HG03460 (cell line): ENCODE results near the gene SLC34A3.
A peak's percentile ranks its signal among the peaks of the same experiment; 100 is the strongest.

Experiments
- ATAC-seq: cut with Tn5 transposase; IDR thresholded peaks from one replicate; pipeline ENCODE4 v1.9.1; 2021; ENCODE audit not compliant: unreplicated experiment

Gene SLC34A3

DNA sequence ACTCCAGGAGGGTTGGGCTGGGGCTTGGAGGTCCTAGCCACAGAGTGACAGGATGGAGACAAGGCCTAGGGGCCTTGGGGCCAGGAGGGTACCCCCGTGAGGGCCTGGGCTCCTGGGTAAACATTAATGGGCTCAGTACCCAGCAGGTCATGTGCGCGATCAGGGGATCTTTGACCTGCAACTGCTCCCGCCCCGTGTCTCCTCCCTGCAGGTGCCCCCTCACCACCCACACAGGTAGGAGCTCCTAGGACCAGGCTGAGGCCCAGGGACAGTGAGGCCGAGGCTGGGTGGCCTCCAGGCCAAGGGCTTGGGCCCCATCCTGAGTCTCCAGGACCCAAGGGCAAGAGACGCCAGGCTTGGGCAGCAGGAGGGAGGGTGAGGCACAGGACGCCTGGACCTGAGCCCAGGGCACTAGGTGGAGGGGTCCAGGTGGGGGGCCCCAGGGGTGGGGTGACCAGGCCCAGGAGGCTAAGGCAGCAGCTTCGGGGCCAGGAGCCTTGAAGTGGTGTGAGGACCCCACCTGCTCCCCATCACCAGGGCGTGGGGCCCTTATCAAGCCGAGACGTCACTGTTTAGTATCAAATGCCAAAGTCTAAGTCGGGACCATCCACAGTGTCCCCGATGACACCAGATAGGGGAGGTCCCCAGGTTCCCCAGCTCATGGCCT lies at the start of gene SLC34A3:
SLC34A3 (plus strand) TSS at position 197 of the 667 bp plus-strand sequence. CDS start 802 bp downstream, outside the sequence.
- no peak for ATAC-seq

DNA sequence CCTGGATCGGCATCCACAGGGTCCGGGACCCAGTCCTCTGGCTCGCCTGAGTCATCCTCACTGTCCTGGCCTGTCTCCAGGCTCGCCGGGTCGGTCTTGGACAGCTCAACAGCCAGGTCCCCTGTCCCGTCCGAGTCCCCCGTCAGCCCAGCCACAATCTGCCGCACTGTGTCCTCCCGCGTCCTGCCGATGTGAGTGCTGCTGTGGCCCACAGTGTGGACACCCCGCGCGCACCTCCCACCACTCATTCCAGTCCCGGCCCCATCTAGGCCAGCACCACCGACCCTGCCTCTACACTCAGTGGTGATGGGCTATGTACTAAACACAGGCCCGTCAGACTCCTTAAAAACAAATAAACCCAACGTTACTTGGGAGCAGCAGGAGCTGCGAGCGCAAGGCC lies 49.0 kb upstream of the SLC34A3 start:
- no peak for ATAC-seq

DNA sequence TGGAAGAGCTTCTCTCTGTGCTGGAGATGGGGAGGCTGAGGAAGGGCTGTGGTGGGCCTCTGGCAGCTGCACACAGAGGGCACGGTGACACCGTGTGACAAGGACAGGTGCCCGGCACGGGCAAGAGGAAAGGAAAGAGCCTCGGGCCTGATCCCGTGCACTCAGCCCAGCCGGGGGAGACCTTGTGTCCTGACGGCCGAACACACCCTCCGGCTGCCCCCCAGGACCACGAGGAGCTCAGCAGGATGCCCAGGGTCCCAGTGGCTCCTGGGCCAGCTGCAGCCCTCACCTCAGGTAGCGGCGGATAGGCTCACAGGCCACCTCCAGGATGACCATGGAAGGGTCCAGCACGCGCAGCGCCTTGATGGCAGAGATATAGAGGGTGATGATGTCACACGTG lies 47.9 kb upstream of the SLC34A3 start:
- ATAC-seq, result no peak

- ATAC-seq, result no peak
These were observed 46.6 kb upstream of the SLC34A3 start for GRCh38 chr9:137183980-137184595.

DNA sequence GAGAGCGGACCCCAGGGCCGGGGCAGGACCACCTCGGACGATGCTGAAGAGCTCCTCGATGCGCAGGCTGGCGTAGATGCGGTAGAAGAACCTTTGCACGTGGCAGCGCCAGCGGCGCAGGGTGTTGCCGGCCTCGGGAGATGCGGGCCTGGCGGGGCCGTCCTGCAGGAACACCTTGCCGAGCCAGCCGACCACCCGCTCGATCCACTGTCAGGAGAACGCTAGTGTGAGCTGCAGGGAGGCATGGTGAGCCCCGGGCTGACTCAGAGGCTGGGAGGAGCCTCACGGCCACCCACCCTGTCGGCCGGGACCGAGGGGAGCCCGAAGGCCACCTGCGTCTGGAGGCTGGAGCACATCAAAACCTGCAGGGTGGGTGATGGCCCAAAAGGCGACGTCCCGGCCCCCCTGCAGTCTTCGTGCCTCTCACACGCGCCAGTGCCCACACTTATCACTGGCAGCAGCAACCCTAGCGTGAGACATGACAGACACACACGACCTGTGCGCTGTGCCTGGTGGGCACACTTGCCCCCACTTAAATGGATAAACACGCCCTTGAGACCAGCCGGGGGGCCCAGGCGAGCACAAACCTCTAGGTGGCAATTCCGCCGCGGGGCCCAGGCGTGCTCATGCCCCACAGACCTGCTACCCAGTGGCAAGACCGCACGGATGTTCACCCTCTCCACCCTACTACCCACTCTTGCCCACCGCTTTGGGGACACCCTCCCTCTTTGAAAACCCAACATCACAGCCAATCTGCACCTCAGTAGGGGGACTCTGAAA lies 45.6 kb upstream of the SLC34A3 start:
- ATAC-seq, result no peak

GRCh38 chr9:137185921-137186320 lies 44.8 kb upstream of the SLC34A3 start:
- ATAC-seq, result no peak

- no peak for ATAC-seq
These were observed 44.3 kb upstream of the SLC34A3 start for GRCh38 chr9:137186385-137186784.

GRCh38 chr9:137187386-137187785 lies 43.3 kb upstream of the SLC34A3 start:
- ATAC-seq, result no peak

GRCh38 chr9:137188086-137188489 lies 42.6 kb upstream of the SLC34A3 start:
- ATAC-seq, result no peak

GRCh38 chr9:137188490-137189296 lies 42.0 kb upstream of the SLC34A3 start, which contains the start of the genes ANAPC2 and SSNA1:
Gene ANAPC2, minus strand, starts transcription at chr9:137188560. Its CDS starts 28 bp downstream, at chr9:137188532.
Gene SSNA1, plus strand, starts transcription at chr9:137188676. Its CDS starts 51 bp downstream, at chr9:137188727.
- ATAC-seq, result peak; percentile 68

DNA sequence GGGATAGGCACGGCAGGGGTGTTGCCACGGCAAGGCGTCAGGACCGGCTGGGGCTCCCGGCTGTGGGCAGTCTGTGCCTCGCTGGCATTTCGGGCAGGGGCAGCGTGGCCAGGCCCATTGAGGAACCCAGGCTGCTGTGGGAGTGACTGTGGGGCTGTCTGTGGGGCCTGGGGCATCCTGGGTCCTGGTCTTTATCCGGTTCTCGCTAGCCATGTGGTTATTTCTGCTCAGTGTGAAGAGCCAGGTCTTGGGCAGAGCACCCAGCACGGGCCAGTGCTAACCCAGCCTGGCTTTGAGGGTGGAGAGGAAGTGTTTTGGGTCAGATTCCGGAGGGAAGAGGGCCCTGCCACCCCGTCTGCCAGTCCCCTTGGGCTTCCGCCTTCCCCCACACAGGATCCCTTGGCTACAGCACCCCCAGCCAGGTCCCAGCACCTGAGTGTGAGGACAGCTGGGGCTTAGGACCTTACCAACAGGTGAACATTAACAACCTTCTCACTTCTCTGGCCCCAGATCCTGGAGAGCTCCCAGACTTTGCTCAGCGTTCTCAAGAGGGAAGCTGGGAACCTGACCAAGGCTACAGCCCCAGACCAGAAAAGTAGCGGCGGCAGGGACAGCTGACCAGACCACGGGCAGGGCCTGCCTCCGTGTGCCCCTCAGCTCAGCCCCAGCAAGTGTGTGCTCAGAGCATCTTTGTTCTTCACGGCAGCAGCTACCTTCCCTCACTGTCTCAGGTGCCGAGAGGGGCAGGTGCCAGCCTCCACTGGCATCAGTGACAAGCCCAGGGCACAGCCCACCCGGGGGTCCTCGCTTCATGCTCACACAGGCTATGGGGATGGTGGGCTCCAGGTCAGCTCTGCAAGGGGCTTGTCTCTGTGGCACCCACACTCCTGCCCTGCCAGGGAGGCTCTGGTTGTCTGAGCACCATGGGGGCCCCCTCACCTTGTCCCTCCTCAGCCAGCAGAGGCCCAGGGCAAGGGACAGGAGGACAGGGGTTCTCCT lies 41.1 kb upstream of the SLC34A3 start:
- no peak for ATAC-seq

GRCh38 chr9:137190315-137190856 lies 40.3 kb upstream of the SLC34A3 start:
- no peak for ATAC-seq

- ATAC-seq, result no peak
These were observed 39.5 kb upstream of the SLC34A3 start for GRCh38 chr9:137191245-137191644.

DNA sequence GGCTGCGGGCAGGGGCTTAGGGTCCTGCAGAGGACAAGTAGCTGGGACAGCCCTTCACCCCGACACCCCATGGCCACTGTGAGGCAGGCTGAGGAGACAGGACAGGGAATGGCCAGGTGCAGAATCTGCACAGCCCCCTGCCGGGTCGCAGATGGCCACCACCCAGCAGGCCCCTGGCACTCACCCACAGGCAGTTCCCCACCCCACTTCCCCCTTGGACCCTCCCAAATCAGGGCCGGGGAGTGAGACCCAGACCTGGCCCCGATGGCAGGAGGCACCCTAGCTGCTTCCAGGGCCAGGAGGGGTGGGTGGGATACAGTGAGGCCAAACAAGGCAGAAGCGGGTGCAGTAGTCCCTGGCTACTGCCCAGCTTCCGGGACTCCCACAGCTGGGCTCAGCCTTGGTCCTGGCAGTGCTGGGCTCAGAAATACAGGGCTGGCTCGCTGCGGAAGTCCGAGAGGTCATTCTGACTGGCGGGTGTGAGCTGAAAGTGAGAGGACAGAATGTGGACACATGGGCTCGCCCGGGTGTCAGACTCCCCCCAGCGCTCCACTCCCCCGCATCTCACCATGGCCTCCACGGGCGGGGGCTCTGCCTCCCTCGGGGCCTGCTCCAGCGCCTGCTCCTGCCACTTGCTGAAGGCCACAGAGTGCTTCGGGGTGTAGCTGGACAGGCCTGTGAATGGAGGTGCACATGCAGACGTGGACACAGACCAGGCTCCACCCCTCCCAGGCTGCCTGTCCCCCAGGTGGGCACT lies 38.8 kb upstream of the SLC34A3 start:
- no peak for ATAC-seq

GRCh38 chr9:137192448-137192780 lies 38.3 kb upstream of the SLC34A3 start:
- no peak for ATAC-seq

DNA sequence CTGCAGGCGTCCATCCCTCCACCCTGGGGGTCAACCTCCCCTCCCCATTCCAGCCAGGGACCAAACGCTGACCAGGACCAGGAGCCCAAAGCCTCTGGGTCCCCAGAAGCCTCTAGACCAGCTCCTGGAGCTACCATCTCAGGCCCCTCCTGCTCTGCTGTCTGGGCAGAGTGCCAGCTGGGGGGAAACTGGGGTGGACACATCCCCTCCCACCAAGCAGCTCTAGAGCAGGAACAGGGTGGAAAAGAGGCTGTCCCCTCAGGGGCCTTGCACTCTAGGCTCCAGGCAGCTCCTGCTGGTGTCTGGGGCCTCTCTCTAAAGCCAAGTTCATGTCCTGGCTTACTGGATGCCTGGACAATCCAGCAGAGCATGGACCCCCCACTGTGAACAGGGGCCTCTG lies 37.8 kb upstream of the SLC34A3 start:
- no peak for ATAC-seq

GRCh38 chr9:137193771-137194170 lies 36.9 kb upstream of the SLC34A3 start:
- no peak for ATAC-seq

GRCh38 chr9:137194388-137194787 lies 36.3 kb upstream of the SLC34A3 start:
- no peak for ATAC-seq

GRCh38 chr9:137194909-137195308 lies 35.8 kb upstream of the SLC34A3 start:
- no peak for ATAC-seq
